Measurements from ENCODE around the gene DTD1. TPM values are rescaled to one million over a fixed set of nuclear protein-coding genes. Genes with fewer than 3 reads are reported as not detected.

DTD1 gene
- total RNA-seq, 3 donors from 2014 or later: 24.1 to 34.6 (median 26.2) TPM

- Histone ChIP-seq H3K4me3 (no peak overlapping the region), H3K36me3 (no peaks in the 10 kb centered on the region), H3K4me1 (no peaks in the 10 kb centered on the region), H3K27ac (no peak overlapping the region), H3K9me3 (no peaks in the 10 kb centered on the region), H3K27me3 (no peaks in the 10 kb centered on the region)
- DNase-seq (ENCODE audit: low spot score in 2 of 2): no peak
- no peak for TF ChIP-seq POLR2AphosphoS5 (IDR thresholded peaks at IDR 0.05)
- no peak for TF ChIP-seq CTCF (IDR thresholded peaks at IDR 0.05)
- TF ChIP-seq POLR2A (IDR thresholded peaks at IDR 0.05): no peak
- intact Hi-C loops (cut with DNase I; ENCODE audit: low total_unique reads): no loop called here
These were observed 2.3 kb downstream of the DTD1 start for GRCh38 chr20:18589941-18590674.

GRCh38 chr20:18596270-18596669 is 8.4 kb downstream of the DTD1 start:
- intact Hi-C loops (cut with DNase I; ENCODE audit: low total_unique reads): no loop called here
- no peak overlapping the region for H3K27ac ChIP-seq
- no peak for DNase-seq (ENCODE audit: low spot score in 2 of 2)
- no peak overlapping the region for H3K4me3 ChIP-seq
- H3K27me3 ChIP-seq: no peaks in the 10 kb centered on the region
- no peaks in the 10 kb centered on the region for H3K9me3 ChIP-seq
- TF ChIP-seq POLR2A (IDR thresholded peaks at IDR 0.05): no peak
- TF ChIP-seq POLR2AphosphoS5 (IDR thresholded peaks at IDR 0.05): no peak
- no peak for TF ChIP-seq CTCF (IDR thresholded peaks at IDR 0.05)
- H3K36me3 ChIP-seq: no peaks in the 10 kb centered on the region
- no peaks in the 10 kb centered on the region for H3K4me1 ChIP-seq

GRCh38 chr20:18609741-18610140 is 21.9 kb downstream of the DTD1 start:
- intact Hi-C loops (cut with DNase I; ENCODE audit: low total_unique reads): no loop called here

GRCh38 chr20:18611492-18611891 is 23.6 kb downstream of the DTD1 start:
- TF ChIP-seq POLR2AphosphoS5 (IDR thresholded peaks at IDR 0.05) (no peak), POLR2A (IDR thresholded peaks at IDR 0.05) (no peak), CTCF (IDR thresholded peaks at IDR 0.05) (no peak)
- Histone ChIP-seq H3K27me3 (no peaks in the 10 kb centered on the region), H3K4me1 (no peaks in the 10 kb centered on the region), H3K27ac (no peak overlapping the region), H3K36me3 (no peaks in the 10 kb centered on the region), H3K4me3 (no peak overlapping the region), H3K9me3 (no peaks in the 10 kb centered on the region)
- intact Hi-C loops (cut with DNase I; ENCODE audit: low total_unique reads): no loop called here
- DNase-seq (ENCODE audit: low spot score in 2 of 2): no peak

More at GRCh38 chr20:18609741-18610140, 21.9 kb downstream of the DTD1 start:
- Histone ChIP-seq H3K27me3 (no peaks in the 10 kb centered on the region), H3K4me3 (no peak overlapping the region), H3K27ac (no peak overlapping the region), H3K9me3 (no peaks in the 10 kb centered on the region), H3K4me1 (no peaks in the 10 kb centered on the region), H3K36me3 (no peaks in the 10 kb centered on the region)
- no peak for DNase-seq (ENCODE audit: low spot score in 2 of 2)
- TF ChIP-seq POLR2AphosphoS5 (IDR thresholded peaks at IDR 0.05) (no peak), CTCF (IDR thresholded peaks at IDR 0.05) (no peak), POLR2A (IDR thresholded peaks at IDR 0.05) (no peak)

- no peak overlapping the region for H3K27ac ChIP-seq
- no peaks in the 10 kb centered on the region for H3K9me3 ChIP-seq
- no peaks in the 10 kb centered on the region for H3K36me3 ChIP-seq
- H3K4me1 ChIP-seq: no peaks in the 10 kb centered on the region
- TF ChIP-seq POLR2AphosphoS5 (IDR thresholded peaks at IDR 0.05) (no peak), CTCF (IDR thresholded peaks at IDR 0.05) (no peak), POLR2A (IDR thresholded peaks at IDR 0.05) (no peak)
- DNase-seq (ENCODE audit: low spot score in 2 of 2): no peak
- no peaks in the 10 kb centered on the region for H3K27me3 ChIP-seq
- intact Hi-C loops (cut with DNase I; ENCODE audit: low total_unique reads): no loop called here
- H3K4me3 ChIP-seq: no peak overlapping the region
These were observed 25.7 kb downstream of the DTD1 start for GRCh38 chr20:18613553-18613952.

Measured in breast epithelium (tissue), 4 donors.